CD4-positive, alpha-beta T cell treated with Interleukin-6 at 100 ng/mL for 8 hours (primary cell): ENCODE results near the gene TMEM221.
A peak's percentile ranks its signal among the peaks of the same experiment; 100 is the strongest.

Experiments
- DNase-seq: peaks from one replicate; pipeline ENCODE4 v3.0.0-alpha.2; 2020; ENCODE audit warnings: mixed read lengths, low spot score

The TMEM221 gene

GRCh38 chr19:17405250-17406045, 43.0 kb downstream of the TMEM221 start, which contains the start of gene BST2:
BST2 (minus strand) TSS chr19:17405630; CDS start chr19:17405575, 55 bp downstream.
- DNase-seq, result peak; percentile 74

GRCh38 chr19:17404621-17405249, 43.7 kb downstream of the TMEM221 start:
- no peak for DNase-seq

GRCh38 chr19:17404015-17404414, 44.5 kb downstream of the TMEM221 start:
- DNase-seq, result no peak

GRCh38 chr19:17402982-17403855, 45.2 kb downstream of the TMEM221 start:
- no peak for DNase-seq

- no peak for DNase-seq
These were observed 46.8 kb downstream of the TMEM221 start for GRCh38 chr19:17401628-17402027.

- no peak for DNase-seq
These were observed 49.5 kb downstream of the TMEM221 start for GRCh38 chr19:17398902-17399527.

GRCh38 chr19:17394891-17395415, 53.5 kb downstream of the TMEM221 start:
- DNase-seq, result peak; percentile 80

GRCh38 chr19:17393914-17394313, 54.6 kb downstream of the TMEM221 start, which contains the start of gene CCDC194:
CCDC194 (minus strand) TSS chr19:17394196; CDS start chr19:17394158, 38 bp downstream.
- DNase-seq, result no peak

GRCh38 chr19:17393002-17393401, 55.5 kb downstream of the TMEM221 start:
- no peak for DNase-seq

GRCh38 chr19:17391371-17392151, 56.9 kb downstream of the TMEM221 start:
- DNase-seq, result no peak

- peak; percentile 87 for DNase-seq
These were observed 57.6 kb downstream of the TMEM221 start for GRCh38 chr19:17390665-17391370.

- no peak for DNase-seq
These were observed 58.4 kb downstream of the TMEM221 start for GRCh38 chr19:17389957-17390664.

GRCh38 chr19:17389288-17389687, 59.2 kb downstream of the TMEM221 start:
- no peak for DNase-seq

GRCh38 chr19:17385878-17386611, 62.4 kb downstream of the TMEM221 start:
- DNase-seq, result peak; percentile 59
